Fibroblast of lung (primary cell): ENCODE measurements around the gene KLHL13. TPM values are rescaled to one million over a fixed set of nuclear protein-coding genes. Genes with fewer than 3 reads are reported as not detected.

Experiments
- DNase-seq, 2 donors: peaks; one replicate each; pipeline versions ENCODE4 v3.0.0 to v3.0.0-alpha.2; 2010; ENCODE audit warnings: low read depth in 2 of 2
- H2AFZ ChIP-seq: 2 replicates; pipeline ENCODE4 v1.5.1; 2012; ENCODE audit warnings: low read length, control low read depth, inconsistent platforms
- H3K27ac ChIP-seq: 2 replicates; pipeline ENCODE4 v1.5.1; 2011; ENCODE audit warnings: low read length, control low read depth; ENCODE audit not compliant: insufficient read depth
- H3K27me3 ChIP-seq: 2 replicates; pipeline ENCODE4 v1.5.1; 2011; ENCODE audit warnings: mild to moderate bottlenecking, low read length; ENCODE audit not compliant: control insufficient read depth, insufficient read depth
- H3K36me3 ChIP-seq: 2 replicates; pipeline ENCODE4 v1.5.1; 2011; ENCODE audit warnings: low read length; ENCODE audit not compliant: control insufficient read depth, insufficient read depth
- H3K4me1 ChIP-seq: 2 replicates; pipeline ENCODE4 v1.5.1; 2011; ENCODE audit warnings: low read length; ENCODE audit not compliant: control insufficient read depth, insufficient read depth; ENCODE audit errors: extremely low read depth
- H3K4me2 ChIP-seq: 2 replicates; pipeline ENCODE4 v1.5.1; 2011; ENCODE audit warnings: low read length, control low read depth; ENCODE audit not compliant: insufficient read depth; ENCODE audit errors: extremely low read depth
- H3K4me3 ChIP-seq, 4 experiments: fragments of 200-600 bp in 1 of 4; sonication (generic) in 1 of 4; replicated peaks in 1 of 4; 2 replicates each; pipeline ENCODE4 v1.5.1; 2011 to 2016; ENCODE audit warnings: low read length in 4 of 4, low read depth in 3 of 4, mild to moderate bottlenecking in 3 of 4, control low read depth in 2 of 4, inconsistent platforms in 1 of 4, mixed read lengths in 1 of 4; ENCODE audit not compliant: insufficient read depth in 1 of 4; ENCODE audit errors: control extremely low read depth in 1 of 4
- H3K79me2 ChIP-seq: 2 replicates; pipeline ENCODE4 v1.5.1; 2012; ENCODE audit warnings: mild to moderate bottlenecking, low read length, inconsistent platforms; ENCODE audit not compliant: control insufficient read depth, insufficient read depth
- H3K9ac ChIP-seq: 2 replicates; pipeline ENCODE4 v1.5.1; 2011; ENCODE audit warnings: mild to moderate bottlenecking, low read length, control low read depth; ENCODE audit not compliant: insufficient read depth
- H3K9me3 ChIP-seq: 2 replicates; pipeline ENCODE4 v1.5.1; 2012; ENCODE audit warnings: low read depth, low read length; ENCODE audit not compliant: control insufficient read depth, insufficient read depth
- H4K20me1 ChIP-seq: 2 replicates; pipeline ENCODE4 v1.5.1; 2011; ENCODE audit warnings: low read length; ENCODE audit not compliant: control insufficient read depth, insufficient read depth; ENCODE audit errors: extremely low read depth
- EZH2 ChIP-seq: IDR thresholded peaks from 2 replicates; pipeline ENCODE4 v1.5.1; 2012; ENCODE audit warnings: low read length, control low read depth, mild to moderate bottlenecking; ENCODE audit errors: missing control alignments
- polyA plus RNA-seq, 2 donors: library from polyadenylated mRNA; depleted of rRNA in 1 of 2; stranded (reverse) in 1 of 2; unstranded in 1 of 2; fragments of >200 nt; gene quantifications; 2 replicates each; pipeline ENCODE4 v1.2.1, GENCODE V29; 2011 to 2012; ENCODE audit warnings: missing spikeins in 1 of 2
- total RNA-seq: library from RNA; depleted of rRNA; stranded (reverse); fragments of >200 nt; gene quantifications from 2 replicates; pipeline ENCODE4 v1.2.1, GENCODE V29; 2014
- TF ChIP-seq, protein P1 (sequence below), 2 donors: IDR thresholded peaks in 1 of 2; conservative IDR thresholded peaks in 1 of 2; 1 replicate in 1 of 2; 2 replicates in 1 of 2; pipeline ENCODE4 v1.5.1; 2011 to 2012; ENCODE audit warnings: low read length in 2 of 2, control low read depth in 1 of 2, inconsistent platforms in 1 of 2, low read depth in 1 of 2, mild to moderate bottlenecking in 1 of 2

KLHL13 gene
- total and polyA plus RNA-seq, 2 donors (not counting 1 experiment from before 2014, with no cell fraction given): 6.2 to 22.5 TPM

- Histone ChIP-seq H3K9me3 (no peaks in the 10 kb centered on the region), H3K36me3 (no peaks in the 10 kb centered on the region), H4K20me1 (no peaks in the 10 kb centered on the region), H3K27me3 (no peaks in the 10 kb centered on the region), H3K9ac (no peak overlapping the region), H3K4me2 (no peak overlapping the region), H3K4me3 (no peak overlapping the region), H2AFZ (no peak overlapping the region), H3K4me1 (no peaks in the 10 kb centered on the region), H3K79me2 (no peaks in the 10 kb centered on the region), H3K27ac (no peak overlapping the region)
- no peak for TF ChIP-seq EZH2
- TF ChIP-seq, protein P1, sequence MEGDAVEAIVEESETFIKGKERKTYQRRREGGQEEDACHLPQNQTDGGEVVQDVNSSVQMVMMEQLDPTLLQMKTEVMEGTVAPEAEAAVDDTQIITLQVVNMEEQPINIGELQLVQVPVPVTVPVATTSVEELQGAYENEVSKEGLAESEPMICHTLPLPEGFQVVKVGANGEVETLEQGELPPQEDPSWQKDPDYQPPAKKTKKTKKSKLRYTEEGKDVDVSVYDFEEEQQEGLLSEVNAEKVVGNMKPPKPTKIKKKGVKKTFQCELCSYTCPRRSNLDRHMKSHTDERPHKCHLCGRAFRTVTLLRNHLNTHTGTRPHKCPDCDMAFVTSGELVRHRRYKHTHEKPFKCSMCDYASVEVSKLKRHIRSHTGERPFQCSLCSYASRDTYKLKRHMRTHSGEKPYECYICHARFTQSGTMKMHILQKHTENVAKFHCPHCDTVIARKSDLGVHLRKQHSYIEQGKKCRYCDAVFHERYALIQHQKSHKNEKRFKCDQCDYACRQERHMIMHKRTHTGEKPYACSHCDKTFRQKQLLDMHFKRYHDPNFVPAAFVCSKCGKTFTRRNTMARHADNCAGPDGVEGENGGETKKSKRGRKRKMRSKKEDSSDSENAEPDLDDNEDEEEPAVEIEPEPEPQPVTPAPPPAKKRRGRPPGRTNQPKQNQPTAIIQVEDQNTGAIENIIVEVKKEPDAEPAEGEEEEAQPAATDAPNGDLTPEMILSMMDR (conservative IDR thresholded peaks at IDR 0.05 in 1 of 2, IDR thresholded peaks at IDR 0.05 in 1 of 2; ENCODE audit: low read depth in 1 of 2, low read length in 2 of 2): no peak
- DNase-seq: no peak
Observed at GRCh38 chrX:118062817-118063615, 53.6 kb downstream of the KLHL13 start.

- no peaks in the 10 kb centered on the region for H3K79me2 ChIP-seq
- no peak overlapping the region for H2AFZ ChIP-seq
- no peak overlapping the region for H3K27ac ChIP-seq
- no peaks in the 10 kb centered on the region for H3K27me3 ChIP-seq
- no peaks in the 10 kb centered on the region for H3K9me3 ChIP-seq
- H3K9ac ChIP-seq: no peak overlapping the region
- H3K4me1 ChIP-seq: no peaks in the 10 kb centered on the region
- H3K36me3 ChIP-seq: no peaks in the 10 kb centered on the region
- H3K4me3 ChIP-seq: no peak overlapping the region
- H4K20me1 ChIP-seq: no peaks in the 10 kb centered on the region
- DNase-seq: no peak
- no peak overlapping the region for H3K4me2 ChIP-seq
- TF ChIP-seq, protein P1 (conservative IDR thresholded peaks at IDR 0.05 in 1 of 2, IDR thresholded peaks at IDR 0.05 in 1 of 2; ENCODE audit: low read depth in 1 of 2, low read length in 2 of 2): no peak
- no peak for TF ChIP-seq EZH2
Observed at GRCh38 chrX:118062048-118062789, 54.4 kb downstream of the KLHL13 start.

GRCh38 chrX:118058924-118059323 lies 57.7 kb downstream of the KLHL13 start:
- Histone ChIP-seq H3K36me3 (no peaks in the 10 kb centered on the region), H2AFZ (no peak overlapping the region), H3K79me2 (no peaks in the 10 kb centered on the region), H3K9me3 (no peaks in the 10 kb centered on the region), H3K4me1 (no peaks in the 10 kb centered on the region), H4K20me1 (no peaks in the 10 kb centered on the region), H3K9ac (no peak overlapping the region), H3K4me2 (no peak overlapping the region), H3K4me3 (no peak overlapping the region), H3K27ac (no peak overlapping the region), H3K27me3 (no peaks in the 10 kb centered on the region)
- no peak for DNase-seq
- TF ChIP-seq EZH2: no peak
- TF ChIP-seq, protein P1 (conservative IDR thresholded peaks at IDR 0.05 in 1 of 2, IDR thresholded peaks at IDR 0.05 in 1 of 2; ENCODE audit: low read depth in 1 of 2, low read length in 2 of 2): no peak
